Colonic mucosa (tissue), 4 donors: Measurements from ENCODE around the gene MN1. TPM values are rescaled to one million over a fixed set of nuclear protein-coding genes. Genes with fewer than 3 reads are reported as not detected.

Source experiments
- DNase-seq: peaks from one replicate; pipeline ENCODE4 v3.0.0-alpha.2; 2020
- H3K27ac ChIP-seq: fragments of 200-600 bp; one replicate; pipeline ENCODE4 v1.8.0; 2021
- H3K27me3 ChIP-seq: fragments of 200-600 bp; one replicate; pipeline ENCODE4 v1.8.0; 2021
- H3K36me3 ChIP-seq: fragments of 200-600 bp; one replicate; pipeline ENCODE4 v1.8.0; 2021
- H3K4me1 ChIP-seq: fragments of 200-600 bp; one replicate; pipeline ENCODE4 v1.8.0; 2021; ENCODE audit warnings: mild to moderate bottlenecking
- H3K4me3 ChIP-seq: fragments of 200-600 bp; one replicate; pipeline ENCODE4 v1.8.0; 2021
- H3K9ac ChIP-seq, 2 donors: one replicate each; pipeline ENCODE4 v1.7.0; 2013; ENCODE audit warnings: control low read depth in 2 of 2, low read depth in 2 of 2, low read length in 2 of 2
- H3K9me3 ChIP-seq: fragments of 200-600 bp; one replicate; pipeline ENCODE4 v1.8.0; 2021
- CTCF ChIP-seq: fragments of 200-600 bp; IDR thresholded peaks from one replicate; pipeline ENCODE4 v1.8.0; 2022; ENCODE audit warnings: antibody characterized with exemption, mild to moderate bottlenecking
- intact Hi-C: fragments of 100-400 bp; cut with DNase I; formaldehyde crosslinking; loops from one replicate; pipeline ENCODE4 v1.14.1; 2022
- total RNA-seq, 2 donors: library from RNA; stranded (reverse); fragmentation: NEBNext Ultra II Directional in 1 of 2; extraction: Animal tissue kit (Norgen Biotek cat#: 25700) in 1 of 2; gene quantifications; one replicate each; pipeline ENCODE4 v1.2.1, GENCODE V29; 2021
- donor health status: healthy.
- donor health status: DM: no; HTN: no; CAD: no.
- donor health status: DM: no; HTN: no; CAD: no.

The MN1 gene
- total RNA-seq, 2 donors from 2014 or later: 0.67 to 1.5 TPM

GRCh38 chr22:27760474-27760873, 41.1 kb downstream of the MN1 start:
- H3K4me3 ChIP-seq: no peak overlapping the region
- no peak overlapping the region for H3K9ac ChIP-seq
- no peaks in the 10 kb centered on the region for H3K27me3 ChIP-seq
- DNase-seq: no peak
- H3K27ac ChIP-seq: no peak overlapping the region
- TF ChIP-seq CTCF: no peak
- intact Hi-C loops: no loop called here
- no peaks in the 10 kb centered on the region for H3K4me1 ChIP-seq
- no peaks in the 10 kb centered on the region for H3K36me3 ChIP-seq
- no peaks in the 10 kb centered on the region for H3K9me3 ChIP-seq

GRCh38 chr22:27757928-27758525, 43.5 kb downstream of the MN1 start:
- Histone ChIP-seq H3K9me3 (no peaks in the 10 kb centered on the region), H3K4me1 (no peaks in the 10 kb centered on the region), H3K9ac (no peak overlapping the region), H3K4me3 (no peak overlapping the region), H3K27ac (no peak overlapping the region), H3K27me3 (no peaks in the 10 kb centered on the region), H3K36me3 (no peaks in the 10 kb centered on the region)
- intact Hi-C loops: no loop called here
- DNase-seq: no peak
- TF ChIP-seq CTCF: no peak

- no peaks in the 10 kb centered on the region for H3K4me1 ChIP-seq
- no peak overlapping the region for H3K4me3 ChIP-seq
- intact Hi-C loops: no loop called here
These were observed 45.3 kb downstream of the MN1 start for GRCh38 chr22:27756212-27756660.

GRCh38 chr22:27755521-27756211, 45.9 kb downstream of the MN1 start:
- intact Hi-C loops: no loop called here
- Histone ChIP-seq H3K4me1 (no peaks in the 10 kb centered on the region), H3K4me3 (no peak overlapping the region), H3K9me3 (no peaks in the 10 kb centered on the region), H3K27ac (no peak overlapping the region), H3K9ac (no peak overlapping the region), H3K36me3 (no peaks in the 10 kb centered on the region), H3K27me3 (no peaks in the 10 kb centered on the region)
- no peak for DNase-seq
- TF ChIP-seq CTCF: no peak

More at GRCh38 chr22:27756212-27756660, 45.3 kb downstream of the MN1 start:
- TF ChIP-seq CTCF: no peak
- Histone ChIP-seq H3K36me3 (no peaks in the 10 kb centered on the region), H3K9ac (no peak overlapping the region), H3K27ac (no peak overlapping the region), H3K27me3 (no peaks in the 10 kb centered on the region), H3K9me3 (no peaks in the 10 kb centered on the region)
- DNase-seq: no peak

GRCh38 chr22:27754888-27755480, 46.6 kb downstream of the MN1 start:
- no peaks in the 10 kb centered on the region for H3K4me1 ChIP-seq
- no peak overlapping the region for H3K4me3 ChIP-seq
- no peaks in the 10 kb centered on the region for H3K9me3 ChIP-seq
- intact Hi-C loops: no loop called here
- DNase-seq: no peak
- no peak for TF ChIP-seq CTCF
- no peak overlapping the region for H3K27ac ChIP-seq
- no peak overlapping the region for H3K9ac ChIP-seq
- no peaks in the 10 kb centered on the region for H3K27me3 ChIP-seq
- H3K36me3 ChIP-seq: no peaks in the 10 kb centered on the region
